ENCODE measurements around the gene PHLDB2.
A peak's percentile ranks its signal among the peaks of the same experiment; 100 is the strongest.

PHLDB2 gene

DNA sequence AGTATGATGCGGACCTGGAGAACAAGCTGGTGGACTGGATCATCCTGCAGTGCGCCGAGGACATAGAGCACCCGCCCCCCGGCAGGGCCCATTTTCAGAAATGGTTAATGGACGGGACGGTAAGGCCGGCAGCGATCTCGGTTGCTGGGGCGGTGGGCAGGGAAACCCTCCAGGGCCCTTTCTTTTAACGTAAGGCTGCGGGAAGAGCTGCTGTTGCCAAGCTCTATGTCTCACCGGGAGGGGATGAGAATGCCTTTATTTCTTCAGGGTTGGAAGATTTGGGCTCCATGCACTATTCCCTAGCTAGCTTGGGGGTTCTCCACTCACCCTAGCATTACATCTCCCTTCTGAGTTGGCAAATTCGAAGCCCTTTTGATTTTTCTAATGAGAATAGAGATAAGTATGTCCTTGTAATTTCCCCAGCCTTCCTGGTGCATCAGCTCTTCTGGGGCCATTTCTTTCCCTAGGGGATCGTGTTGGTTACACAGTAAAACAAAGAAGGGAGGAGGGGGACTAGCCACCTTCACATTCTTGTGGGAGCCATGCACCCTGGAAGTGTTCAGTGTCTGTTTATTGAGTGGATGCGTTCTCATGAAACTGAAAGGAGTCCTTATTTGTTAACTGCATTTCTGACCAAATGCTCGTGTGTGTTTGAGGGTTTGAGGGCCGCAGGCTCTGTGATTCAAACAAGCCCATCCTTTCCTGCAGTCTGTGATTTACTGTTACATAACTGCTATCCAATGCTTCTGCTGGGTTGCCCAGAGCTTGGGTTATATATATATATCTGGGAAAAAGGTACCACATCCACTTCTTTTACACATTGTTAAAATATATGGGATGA is 140.6 kb downstream of the PHLDB2 start:
- no peak for DNase-seq (ENCODE audit: low read depth)

DNA sequence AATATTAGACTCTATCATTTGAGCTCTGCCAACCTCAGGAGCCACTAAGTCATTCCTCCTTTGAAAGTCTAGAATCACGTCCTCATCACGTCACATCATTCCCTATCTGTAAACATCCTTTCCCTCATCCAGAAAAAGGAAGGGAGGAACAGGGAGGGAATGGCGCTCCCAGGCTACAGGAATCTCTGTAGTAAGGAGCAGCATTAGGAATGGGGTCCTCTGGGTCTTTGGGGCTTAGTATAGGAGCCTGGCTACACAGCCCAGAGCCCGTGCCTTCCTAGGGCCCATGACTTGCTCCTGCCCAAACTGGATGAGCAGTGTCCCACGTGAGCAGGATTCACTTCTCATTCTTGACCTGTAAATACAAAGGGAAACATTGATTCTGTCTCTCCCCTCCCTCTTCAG is 141.3 kb downstream of the PHLDB2 start:
- no peak for DNase-seq (ENCODE audit: low read depth)

DNA sequence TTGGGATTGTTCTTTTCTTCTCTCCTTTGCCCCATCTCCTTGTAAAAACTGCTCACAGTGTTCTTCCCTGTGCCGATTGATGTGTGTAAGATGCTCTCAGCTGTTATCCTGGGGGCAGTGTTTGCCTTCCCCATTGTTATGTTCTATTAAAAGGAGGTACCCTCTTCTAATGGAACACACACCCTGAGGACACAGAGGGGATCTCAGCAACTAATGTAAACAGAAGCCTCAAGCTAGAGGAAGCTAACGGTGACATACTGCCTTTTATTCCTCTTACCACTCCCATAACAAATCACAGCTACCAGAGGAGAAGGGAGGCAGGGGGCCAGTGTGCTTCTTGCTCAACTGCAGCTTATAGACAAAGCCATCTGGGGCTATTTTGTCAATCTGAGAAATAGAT is 141.9 kb downstream of the PHLDB2 start:
- DNase-seq (ENCODE audit: low read depth): no peak

DNA sequence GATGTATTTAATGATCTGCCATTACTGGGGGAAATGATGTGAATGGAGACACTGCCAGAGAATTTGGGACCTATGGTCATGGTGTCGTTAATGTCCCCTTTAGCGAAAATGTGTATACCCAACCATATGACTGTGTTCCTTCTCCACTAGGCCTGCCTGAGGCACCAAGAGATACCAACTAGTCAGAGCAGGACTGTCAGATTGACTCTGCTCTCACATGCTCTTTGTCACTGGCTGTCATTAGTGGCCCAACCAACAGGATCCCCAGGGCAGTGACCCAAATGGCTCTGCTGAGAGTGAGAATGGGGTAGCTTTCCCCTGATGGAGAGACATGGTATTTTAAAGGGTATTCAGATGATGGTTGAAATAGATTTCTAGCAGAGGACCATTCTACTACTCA is 142.5 kb downstream of the PHLDB2 start:
- no peak for DNase-seq (ENCODE audit: low read depth)

DNA sequence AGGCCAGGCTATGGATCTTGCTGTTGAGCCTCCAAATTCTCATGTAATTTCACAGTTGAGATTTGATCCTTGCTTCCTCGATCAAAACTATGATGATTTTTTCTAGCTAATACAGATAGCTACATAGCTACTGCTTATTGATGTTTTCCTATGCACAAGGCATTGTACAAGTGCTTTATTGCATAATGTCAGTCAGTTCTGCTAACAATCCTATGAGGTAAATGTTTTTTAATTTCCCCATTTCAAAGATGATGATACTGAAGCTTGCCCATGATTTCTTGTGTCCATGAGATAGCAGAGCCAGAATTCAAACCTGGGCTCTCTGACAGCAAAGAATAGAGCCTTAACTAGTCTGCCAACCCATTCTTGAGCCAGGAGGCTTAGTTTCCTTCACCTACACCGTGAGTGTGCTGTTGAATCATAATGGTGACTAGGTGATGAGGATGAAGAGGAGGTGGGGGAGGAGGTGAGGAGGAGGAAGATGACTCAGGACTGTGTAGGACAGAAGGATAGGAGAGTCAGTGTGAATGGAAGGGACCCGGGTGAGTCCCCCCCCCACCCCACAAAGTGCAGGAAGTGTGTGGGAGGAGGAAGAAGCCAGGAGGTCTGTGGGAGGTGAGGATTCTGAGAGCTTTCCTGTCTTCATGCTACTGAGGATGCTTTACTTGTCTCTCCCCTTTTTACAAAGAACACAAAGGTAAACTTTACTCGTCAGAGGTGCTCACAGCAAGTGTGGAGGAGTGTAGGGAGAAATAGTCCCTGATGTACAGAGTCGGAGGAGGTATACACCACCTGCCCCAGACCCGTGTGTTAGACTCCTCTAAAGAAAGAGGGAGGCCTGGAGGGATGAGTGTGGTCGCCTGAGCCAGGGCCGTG is 143.3 kb downstream of the PHLDB2 start:
- no peak for DNase-seq (ENCODE audit: low read depth)

DNA sequence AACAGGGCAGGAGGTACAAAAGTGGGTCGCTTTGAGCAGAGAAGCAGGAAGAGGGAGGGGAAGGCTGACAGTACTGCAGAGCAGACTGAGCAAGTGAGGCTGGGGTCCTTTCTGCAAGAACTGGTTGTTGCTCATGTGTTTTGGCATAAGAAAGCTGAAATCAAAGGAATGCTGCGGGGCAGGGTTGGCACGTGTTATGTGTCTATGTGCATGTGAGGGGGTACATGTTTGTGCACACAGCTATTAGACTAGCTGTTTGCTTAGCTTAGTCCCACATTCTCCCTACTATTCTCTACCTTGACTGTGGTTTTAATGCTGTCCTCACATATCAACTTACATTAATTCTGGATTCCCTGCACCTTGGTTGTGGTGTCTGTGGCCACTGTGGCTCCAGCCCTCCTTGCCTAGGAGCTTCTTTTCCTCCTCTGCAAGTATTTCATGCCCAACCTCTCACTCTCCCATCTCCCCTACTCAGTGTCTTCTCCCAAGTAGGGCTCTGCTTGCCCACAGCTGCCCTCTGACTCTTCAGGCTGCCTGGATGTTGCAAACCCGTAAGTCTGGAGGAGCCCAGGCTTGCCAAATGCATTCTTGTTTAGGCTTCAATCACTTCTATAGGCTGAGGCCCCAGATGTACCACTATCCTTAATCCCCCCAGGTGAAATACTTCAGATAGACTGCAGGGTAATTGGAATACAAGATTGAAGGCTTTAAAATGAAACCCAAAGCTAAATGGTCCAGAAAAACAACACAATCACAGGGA is 144.4 kb downstream of the PHLDB2 start:
- DNase-seq (ENCODE audit: low read depth): no peak

DNA sequence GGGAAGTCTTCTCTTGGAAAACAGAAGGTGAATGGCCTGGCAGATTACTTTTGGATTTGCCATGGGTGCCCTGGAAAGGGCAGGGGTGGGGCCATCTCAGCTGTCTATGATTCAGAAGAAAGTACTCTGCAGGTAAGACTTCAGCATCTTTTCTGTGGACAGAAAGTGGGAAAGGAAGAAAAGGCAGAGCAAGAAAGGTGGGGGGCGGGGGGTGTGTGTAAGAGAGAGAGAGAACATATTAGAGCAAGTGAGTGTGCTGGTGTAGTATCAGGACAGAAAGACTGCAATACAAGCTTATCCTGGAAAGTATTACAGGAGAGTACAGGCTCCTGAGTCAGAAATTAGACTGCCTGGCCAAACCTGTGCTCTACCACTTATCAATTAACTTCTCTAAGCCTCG is 145.1 kb downstream of the PHLDB2 start:
- DNase-seq (ENCODE audit: low read depth): no peak

DNA sequence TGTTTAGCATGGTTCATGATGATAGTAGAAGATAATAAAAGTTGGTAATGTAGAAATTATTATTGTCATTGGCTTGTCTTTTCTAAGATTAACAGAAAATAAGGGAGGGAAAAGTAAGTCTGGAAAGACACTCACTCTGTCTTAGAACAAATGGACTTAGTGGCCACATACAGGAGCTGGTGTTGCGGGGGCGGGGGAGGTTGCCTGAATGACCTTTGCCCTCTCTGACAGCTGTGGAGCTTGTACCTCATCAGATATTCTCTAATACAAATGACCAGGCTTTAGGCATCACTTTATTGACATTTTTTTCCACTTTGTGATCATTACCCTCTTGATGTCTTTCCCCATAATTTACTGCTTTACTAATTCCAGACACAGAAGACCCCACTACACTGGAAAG is 145.6 kb downstream of the PHLDB2 start:
- no peak for DNase-seq (ENCODE audit: low read depth)

DNA sequence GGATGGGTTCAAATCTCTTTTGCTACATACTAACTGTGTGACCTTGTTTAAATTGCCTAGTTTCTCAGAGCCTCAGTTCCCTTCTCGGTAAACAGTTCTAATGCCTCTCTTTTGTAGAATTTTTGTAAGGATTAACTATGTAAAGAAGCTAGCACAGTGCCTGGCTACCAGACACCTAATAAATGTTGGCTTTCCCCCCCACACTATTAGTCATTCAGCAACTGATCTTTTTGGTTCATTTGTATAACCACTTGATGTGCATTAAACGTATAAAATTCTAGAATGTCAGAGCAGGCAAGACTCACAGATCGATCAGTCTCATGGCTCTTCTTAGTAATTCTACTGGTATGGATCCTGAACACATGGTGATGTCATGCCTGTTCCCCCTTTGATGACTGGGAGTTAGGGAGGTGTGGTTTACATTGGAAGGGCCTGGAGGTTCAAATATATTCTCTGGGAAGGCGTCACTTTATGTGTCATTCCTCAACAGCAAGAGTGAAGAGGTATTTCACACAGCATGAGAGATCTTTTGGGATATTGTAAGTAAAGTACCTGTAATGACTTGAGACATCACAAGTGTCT is 146.1 kb downstream of the PHLDB2 start:
- no peak for DNase-seq (ENCODE audit: low read depth)

DNA sequence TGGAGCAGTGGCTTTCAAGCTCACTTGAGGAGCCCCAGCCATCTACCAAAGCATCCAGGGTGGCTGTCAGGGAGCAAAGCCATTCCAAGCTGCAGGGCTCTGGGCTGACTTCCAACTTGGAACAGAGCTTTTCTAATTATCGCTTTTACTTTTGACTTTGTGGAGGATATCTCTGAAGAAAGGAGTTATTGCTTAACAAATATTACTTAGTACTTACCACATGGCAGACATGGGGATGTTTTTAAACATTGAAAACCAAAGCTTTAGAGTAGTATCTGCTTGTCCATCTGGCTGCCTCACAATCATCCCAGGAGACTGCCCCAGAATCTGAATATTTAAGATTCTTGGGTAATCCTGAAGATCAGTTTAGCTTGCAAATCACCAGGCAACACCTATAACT is 148.6 kb downstream of the PHLDB2 start:
- DNase-seq (ENCODE audit: low read depth): no peak

DNA sequence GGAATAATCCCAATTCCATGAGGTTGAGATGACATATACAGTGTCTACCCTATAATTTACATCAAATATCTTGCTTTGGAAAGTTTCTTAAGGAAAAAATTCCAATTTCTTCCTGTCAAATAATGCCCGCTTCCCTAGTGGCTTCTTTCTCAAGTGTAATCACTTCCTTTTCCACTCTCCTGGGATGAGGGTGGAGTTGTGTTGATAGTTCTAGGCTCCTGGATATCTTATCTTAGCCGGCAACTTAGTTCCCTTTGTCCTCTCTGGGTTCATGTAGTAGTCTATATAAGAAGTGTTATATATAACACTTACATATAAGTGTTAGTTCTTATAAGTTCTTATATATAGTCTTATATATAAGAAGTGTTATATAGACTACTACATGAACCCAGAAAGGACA is 150.6 kb downstream of the PHLDB2 start:
- DNase-seq (ENCODE audit: low read depth): no peak

DNA sequence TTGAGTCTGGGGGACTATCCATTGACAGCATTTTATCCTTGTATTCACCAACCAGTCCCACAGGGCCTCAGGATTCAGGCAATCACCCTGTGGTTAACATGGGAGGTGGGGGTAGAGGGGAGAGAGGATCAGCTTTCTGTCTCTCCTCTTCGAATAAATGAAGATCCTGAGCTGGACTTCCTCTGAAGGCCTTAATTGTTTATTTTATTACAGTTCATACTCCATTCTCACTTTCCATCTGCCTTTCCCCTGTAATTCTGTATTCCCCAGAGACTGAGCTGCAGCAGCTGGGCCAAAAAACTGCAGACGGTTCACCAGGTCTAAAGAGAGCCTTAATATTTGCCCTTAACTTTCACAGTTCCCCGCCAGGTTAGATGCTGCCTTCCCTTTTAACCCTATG is 151.6 kb downstream of the PHLDB2 start:
- no peak for DNase-seq (ENCODE audit: low read depth)

DNA sequence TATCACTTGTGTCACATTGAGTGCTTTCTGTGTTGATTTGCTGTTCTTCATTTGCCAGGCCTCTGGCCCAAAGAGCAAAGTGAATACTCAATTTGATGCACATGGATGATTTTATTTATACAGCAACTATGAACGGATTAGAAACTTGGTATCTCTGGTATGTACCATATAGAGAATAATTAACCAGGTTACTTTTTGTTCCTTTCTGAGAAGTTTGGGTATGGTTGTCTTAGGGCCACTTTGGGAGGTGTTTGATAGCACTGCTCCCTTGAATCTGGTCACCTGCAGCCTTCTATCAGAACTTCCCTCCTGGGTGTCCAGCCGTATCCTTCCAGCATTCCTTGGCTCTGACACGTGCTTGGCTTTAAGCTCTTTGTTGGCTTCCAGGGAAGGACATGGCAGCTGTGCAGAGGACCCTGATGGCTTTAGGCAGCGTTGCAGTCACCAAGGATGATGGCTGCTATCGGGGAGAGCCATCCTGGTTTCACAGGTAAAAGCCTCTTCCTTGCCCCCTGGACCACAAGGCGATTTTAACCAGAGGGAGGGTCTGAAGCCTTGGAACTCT is 152.4 kb downstream of the PHLDB2 start:
- DNase-seq (ENCODE audit: low read depth): no peak

DNA sequence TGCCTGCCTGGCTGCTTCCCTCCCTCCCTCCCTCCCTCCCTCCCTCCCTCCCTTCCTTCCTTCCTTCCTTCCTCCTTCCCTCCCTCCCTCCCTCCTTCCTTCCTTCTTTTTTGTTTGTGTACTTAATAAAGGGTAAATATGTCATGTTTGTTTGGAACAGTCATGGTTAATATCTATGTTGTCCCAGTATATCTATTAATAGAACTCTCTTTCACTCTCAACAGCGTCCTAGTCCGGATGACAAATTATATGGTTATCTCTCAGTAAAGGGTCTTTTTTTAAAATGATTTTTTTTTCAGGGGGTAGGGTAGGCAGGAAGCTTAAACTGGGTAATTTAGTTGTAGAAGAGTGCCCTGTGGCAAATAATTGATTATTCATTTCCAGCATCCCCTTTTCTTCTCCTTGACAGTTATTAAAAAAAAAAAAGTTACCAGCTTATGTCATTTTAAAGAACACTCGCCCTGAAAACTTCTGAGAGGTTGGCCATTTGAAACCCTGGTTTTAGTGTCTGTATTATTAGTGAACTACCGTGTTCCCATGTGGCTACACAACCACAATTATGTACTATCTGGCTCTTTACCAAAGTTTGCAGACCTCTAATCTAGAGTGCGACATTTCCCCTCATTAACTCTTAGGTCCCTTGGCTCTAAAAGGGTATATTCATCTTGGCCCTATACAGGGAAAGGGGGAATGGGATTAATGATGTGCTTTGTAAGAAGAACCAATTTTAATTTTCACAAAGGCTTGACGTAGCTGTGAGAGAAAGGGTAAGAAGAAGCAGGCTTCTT is 153.3 kb downstream of the PHLDB2 start:
- DNase-seq (ENCODE audit: low read depth): no peak

DNA sequence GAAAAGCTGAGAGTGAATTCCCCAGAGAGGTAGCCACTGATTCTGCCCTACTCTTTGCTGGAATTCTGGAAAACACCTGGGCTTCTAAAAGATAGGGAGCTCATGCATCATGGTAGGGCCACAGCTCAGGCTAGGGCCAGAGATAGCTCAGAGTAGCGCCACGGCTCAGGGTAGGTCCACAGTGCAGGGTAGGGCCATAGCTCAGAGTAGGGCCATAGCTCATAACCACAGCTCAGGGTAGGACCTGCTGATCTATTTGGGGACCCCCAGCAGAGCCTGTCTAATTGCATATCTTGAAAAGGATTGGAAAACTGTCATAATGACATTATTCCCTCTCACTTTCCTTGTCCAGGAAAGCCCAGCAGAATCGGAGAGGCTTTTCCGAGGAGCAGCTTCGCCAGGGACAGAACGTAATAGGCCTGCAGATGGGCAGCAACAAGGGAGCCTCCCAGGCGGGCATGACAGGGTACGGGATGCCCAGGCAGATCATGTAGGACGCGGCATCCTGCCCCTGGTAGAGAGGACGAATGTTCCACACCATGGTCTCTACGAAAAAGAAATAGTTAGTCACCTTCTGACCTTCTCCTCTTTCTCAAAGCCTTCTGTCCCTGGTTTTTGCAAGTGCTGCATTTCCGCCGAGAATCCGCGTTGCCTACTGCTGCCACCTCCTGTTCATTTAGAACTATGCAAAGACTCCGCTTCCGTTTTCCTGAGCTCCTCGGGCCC is 154.2 kb downstream of the PHLDB2 start:
- DNase-seq (ENCODE audit: low read depth): peak; percentile 33

DNA sequence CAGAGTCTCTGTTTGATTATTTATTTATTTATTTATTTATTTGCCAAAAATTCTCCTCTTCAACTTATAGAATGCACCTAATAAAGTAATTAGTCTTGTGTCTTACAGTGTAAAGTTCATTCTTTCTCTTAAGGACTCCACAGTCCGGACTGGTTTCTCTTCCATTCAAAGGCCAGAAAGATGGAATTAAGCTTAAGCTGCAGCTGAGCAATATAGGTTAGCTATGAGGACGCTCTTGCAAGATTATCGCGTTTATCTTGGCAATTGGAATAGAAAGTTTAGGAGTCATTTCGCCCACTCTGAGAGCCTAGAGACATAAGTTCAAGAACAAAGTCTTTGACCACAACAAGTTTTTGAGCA is 154.7 kb downstream of the PHLDB2 start:
- DNase-seq (ENCODE audit: low read depth): no peak

DNA sequence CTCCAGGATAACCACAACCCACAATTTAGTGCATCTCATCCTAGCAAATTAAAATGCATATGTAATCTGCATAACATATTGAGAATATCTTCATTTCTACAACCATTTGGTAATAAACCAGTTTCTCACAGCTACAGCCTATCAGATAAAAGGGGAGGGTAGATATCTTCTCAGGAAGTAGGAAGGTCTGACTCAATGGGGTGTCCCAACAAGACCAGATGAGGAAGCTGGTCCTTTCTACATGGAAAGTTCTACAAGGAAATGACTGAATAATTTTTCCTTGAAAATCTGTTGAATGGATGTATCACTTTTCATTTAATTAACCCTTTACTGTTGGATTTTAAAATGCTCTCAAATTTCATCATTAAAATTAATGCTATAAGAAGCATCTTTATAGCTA is 158.0 kb downstream of the PHLDB2 start:
- no peak for DNase-seq (ENCODE audit: low read depth)

DNA sequence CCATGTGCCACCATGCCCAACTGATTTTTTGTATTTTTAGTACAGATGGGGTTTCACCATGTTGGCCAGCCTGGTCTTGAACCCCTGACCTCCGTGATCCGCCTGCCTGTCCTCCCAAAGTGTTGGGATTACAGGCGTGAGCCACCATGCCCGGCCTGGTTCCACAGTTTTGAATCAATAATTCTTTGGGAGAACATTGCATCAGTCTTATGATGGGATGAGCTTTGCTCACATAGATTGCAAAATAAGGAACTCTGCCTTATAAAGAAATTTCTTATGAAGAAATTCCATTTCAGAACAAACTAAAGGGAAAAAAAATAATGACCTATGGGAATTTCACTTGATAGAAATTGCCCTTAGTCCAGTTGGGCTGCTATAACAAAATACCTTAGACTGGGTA is 159.6 kb downstream of the PHLDB2 start:
- DNase-seq (ENCODE audit: low read depth): no peak

DNA sequence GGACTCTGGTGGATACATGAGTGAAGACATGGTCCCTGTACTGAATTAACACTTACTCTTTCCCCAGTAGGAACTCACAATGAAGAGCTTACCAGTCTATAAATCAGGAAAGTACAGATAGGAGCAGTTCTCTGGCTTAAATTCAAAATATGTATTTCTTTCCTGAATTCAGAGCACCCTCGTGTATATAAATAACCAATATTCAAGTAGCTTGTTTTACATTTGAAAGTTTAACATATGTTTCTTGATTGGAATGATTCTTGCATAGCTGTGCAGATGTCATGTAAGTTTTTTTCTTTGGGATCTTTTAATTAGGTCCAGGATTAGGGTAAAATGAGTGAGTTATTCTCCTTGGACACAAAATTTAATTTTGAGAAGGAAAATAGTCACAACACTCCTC is 160.7 kb downstream of the PHLDB2 start:
- no peak for DNase-seq (ENCODE audit: low read depth)

DNA sequence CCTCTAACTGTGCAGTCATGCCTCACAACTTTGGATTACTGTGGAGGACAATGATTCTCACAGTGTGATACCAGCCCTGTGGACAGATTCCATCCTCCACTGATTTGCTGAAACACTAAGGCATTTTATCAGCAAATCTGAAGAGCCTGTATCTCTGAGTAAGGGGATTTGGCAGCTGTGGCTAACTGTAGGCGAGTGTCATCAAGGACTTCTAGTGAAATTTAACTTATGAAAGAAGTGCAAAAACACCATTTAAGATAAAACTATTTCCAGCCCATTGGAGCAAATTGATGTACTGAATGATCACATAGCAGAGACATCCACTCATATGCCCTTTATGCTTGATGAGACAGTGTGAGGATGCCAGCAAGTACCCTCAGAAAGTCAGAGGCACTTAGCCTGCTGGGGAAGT is 161.6 kb downstream of the PHLDB2 start:
- no peak for DNase-seq (ENCODE audit: low read depth)
